ENCODE data around the gene ZDHHC3. TPM values are rescaled to one million over a fixed set of nuclear protein-coding genes. Genes with fewer than 3 reads are reported as not detected.

Gene ZDHHC3
- total RNA-seq, 2 donors from 2014 or later: 20.5 to 50.5 TPM

- peaks cover 9% of the 10 kb centered on the region for H3K27me3 Mint-ChIP-seq
- H3K4me1 Mint-ChIP-seq: no peaks in the 10 kb centered on the region
- no peak overlapping the region for H3K4me3 Mint-ChIP-seq
- no peak for ATAC-seq (replicated peaks)
- no peaks in the 10 kb centered on the region for H3K9me3 Mint-ChIP-seq
- no peak overlapping the region for H3K27ac Mint-ChIP-seq
- H3K36me3 Mint-ChIP-seq (ENCODE audit: low read depth): no peaks in the 10 kb centered on the region
Observed at GRCh38 chr3:44915702-44916438, 60.1 kb downstream of the ZDHHC3 start.

- no peak for ATAC-seq (replicated peaks)
- no peak overlapping the region for H3K27ac Mint-ChIP-seq
- H3K27me3 Mint-ChIP-seq: peaks cover 10% of the 10 kb centered on the region
- no peaks in the 10 kb centered on the region for H3K4me1 Mint-ChIP-seq
- no peaks in the 10 kb centered on the region for H3K36me3 Mint-ChIP-seq (ENCODE audit: low read depth)
- no peak overlapping the region for H3K4me3 Mint-ChIP-seq
- no peaks in the 10 kb centered on the region for H3K9me3 Mint-ChIP-seq
Observed at GRCh38 chr3:44914936-44915335, 61.0 kb downstream of the ZDHHC3 start.

GRCh38 chr3:44913868-44914468 is 62.0 kb downstream of the ZDHHC3 start:
- Mint-ChIP-seq H3K36me3 (ENCODE audit: low read depth) (no peaks in the 10 kb centered on the region), H3K27me3 (peaks cover 16% of the 10 kb centered on the region), H3K9me3 (no peaks in the 10 kb centered on the region), H3K27ac (no peak overlapping the region), H3K4me3 (no peak overlapping the region), H3K4me1 (no peaks in the 10 kb centered on the region)
- ATAC-seq (replicated peaks): peak; percentile 70

GRCh38 chr3:44910693-44911092 is 65.3 kb downstream of the ZDHHC3 start:
- no peaks in the 10 kb centered on the region for H3K9me3 Mint-ChIP-seq
- H3K4me1 Mint-ChIP-seq: no peaks in the 10 kb centered on the region
- H3K27ac Mint-ChIP-seq: no peak overlapping the region
- H3K36me3 Mint-ChIP-seq (ENCODE audit: low read depth): no peaks in the 10 kb centered on the region
- no peak for ATAC-seq (replicated peaks)
- peaks cover 21% of the 10 kb centered on the region for H3K27me3 Mint-ChIP-seq
- no peak overlapping the region for H3K4me3 Mint-ChIP-seq

GRCh38 chr3:44909063-44909462 is 66.9 kb downstream of the ZDHHC3 start:
- Mint-ChIP-seq H3K9me3 (no peaks in the 10 kb centered on the region), H3K36me3 (ENCODE audit: low read depth) (no peaks in the 10 kb centered on the region), H3K27me3 (peaks cover 21% of the 10 kb centered on the region), H3K4me3 (no peak overlapping the region), H3K4me1 (no peaks in the 10 kb centered on the region), H3K27ac (no peak overlapping the region)
- no peak for ATAC-seq (replicated peaks)

- Mint-ChIP-seq H3K27me3 (peaks cover 21% of the 10 kb centered on the region), H3K9me3 (no peaks in the 10 kb centered on the region), H3K4me1 (no peaks in the 10 kb centered on the region), H3K4me3 (no peak overlapping the region), H3K27ac (no peak overlapping the region), H3K36me3 (ENCODE audit: low read depth) (no peaks in the 10 kb centered on the region)
- no peak for ATAC-seq (replicated peaks)
Observed at GRCh38 chr3:44907612-44908011, 68.4 kb downstream of the ZDHHC3 start.

- no peaks in the 10 kb centered on the region for H3K9me3 Mint-ChIP-seq
Observed at GRCh38 chr3:44906997-44907396, 69.0 kb downstream of the ZDHHC3 start.

GRCh38 chr3:44905446-44906157 is 70.4 kb downstream of the ZDHHC3 start:
- Mint-ChIP-seq H3K9me3 (no peaks in the 10 kb centered on the region), H3K36me3 (ENCODE audit: low read depth) (no peaks in the 10 kb centered on the region), H3K27ac (no peak overlapping the region), H3K4me3 (no peak overlapping the region), H3K4me1 (no peaks in the 10 kb centered on the region), H3K27me3 (peaks cover 12% of the 10 kb centered on the region)
- ATAC-seq (replicated peaks): no peak

More at GRCh38 chr3:44906997-44907396, 69.0 kb downstream of the ZDHHC3 start:
- Mint-ChIP-seq H3K4me1 (no peaks in the 10 kb centered on the region), H3K27ac (no peak overlapping the region), H3K4me3 (no peak overlapping the region), H3K36me3 (ENCODE audit: low read depth) (no peaks in the 10 kb centered on the region), H3K27me3 (peaks cover 21% of the 10 kb centered on the region)
- ATAC-seq (replicated peaks): peak; percentile 78

GRCh38 chr3:44903751-44904150 is 72.2 kb downstream of the ZDHHC3 start:
- no peaks in the 10 kb centered on the region for H3K4me1 Mint-ChIP-seq
- H3K4me3 Mint-ChIP-seq: no peak overlapping the region
- no peak for ATAC-seq (replicated peaks)
- H3K27me3 Mint-ChIP-seq: peaks cover 14% of the 10 kb centered on the region
- no peaks in the 10 kb centered on the region for H3K36me3 Mint-ChIP-seq (ENCODE audit: low read depth)
- H3K27ac Mint-ChIP-seq: no peak overlapping the region
- no peaks in the 10 kb centered on the region for H3K9me3 Mint-ChIP-seq

GRCh38 chr3:44903314-44903713 is 72.7 kb downstream of the ZDHHC3 start:
- H3K36me3 Mint-ChIP-seq (ENCODE audit: low read depth): no peaks in the 10 kb centered on the region
- no peaks in the 10 kb centered on the region for H3K9me3 Mint-ChIP-seq

GRCh38 chr3:44902628-44903027 is 73.3 kb downstream of the ZDHHC3 start:
- no peaks in the 10 kb centered on the region for H3K4me1 Mint-ChIP-seq
- no peak overlapping the region for H3K27ac Mint-ChIP-seq
- ATAC-seq (replicated peaks): no peak
- no peak overlapping the region for H3K4me3 Mint-ChIP-seq
- H3K9me3 Mint-ChIP-seq: no peaks in the 10 kb centered on the region
- no peaks in the 10 kb centered on the region for H3K36me3 Mint-ChIP-seq (ENCODE audit: low read depth)
- peaks cover 14% of the 10 kb centered on the region for H3K27me3 Mint-ChIP-seq

More at GRCh38 chr3:44903314-44903713, 72.7 kb downstream of the ZDHHC3 start:
- no peak overlapping the region for H3K27ac Mint-ChIP-seq
- H3K4me3 Mint-ChIP-seq: no peak overlapping the region
- ATAC-seq (replicated peaks): no peak
- H3K27me3 Mint-ChIP-seq: peaks cover 14% of the 10 kb centered on the region
- H3K4me1 Mint-ChIP-seq: no peaks in the 10 kb centered on the region

- no peaks in the 10 kb centered on the region for H3K4me1 Mint-ChIP-seq
- H3K36me3 Mint-ChIP-seq (ENCODE audit: low read depth): no peaks in the 10 kb centered on the region
- peak; percentile 28 for ATAC-seq (replicated peaks)
Observed at GRCh38 chr3:44899683-44900367, 76.1 kb downstream of the ZDHHC3 start.

GRCh38 chr3:44896440-44896839 is 79.5 kb downstream of the ZDHHC3 start:
- Mint-ChIP-seq H3K36me3 (ENCODE audit: low read depth) (no peaks in the 10 kb centered on the region), H3K27me3 (peaks cover 11% of the 10 kb centered on the region), H3K4me3 (no peak overlapping the region), H3K27ac (no peak overlapping the region), H3K9me3 (no peaks in the 10 kb centered on the region), H3K4me1 (no peaks in the 10 kb centered on the region)
- no peak for ATAC-seq (replicated peaks)

More at GRCh38 chr3:44899683-44900367, 76.1 kb downstream of the ZDHHC3 start:
- Mint-ChIP-seq H3K27ac (no peak overlapping the region), H3K27me3 (peaks cover 11% of the 10 kb centered on the region), H3K9me3 (no peaks in the 10 kb centered on the region), H3K4me3 (no peak overlapping the region)

GRCh38 chr3:44894485-44894884 is 81.5 kb downstream of the ZDHHC3 start:
- Mint-ChIP-seq H3K27ac (no peak overlapping the region), H3K4me1 (no peaks in the 10 kb centered on the region), H3K27me3 (peaks cover under 1% of the 10 kb centered on the region), H3K36me3 (ENCODE audit: low read depth) (no peaks in the 10 kb centered on the region), H3K9me3 (no peaks in the 10 kb centered on the region), H3K4me3 (no peak overlapping the region)
- ATAC-seq (replicated peaks): no peak

All from activated T-helper 17 cell treated with anti-CD3 and anti-CD28 coated beads, Interleukin-2, amount 50 U/mL, for 72 hours (primary cell).